SJSA1 (cell line): ENCODE data around the gene PROZ. TPM values are rescaled to one million over a fixed set of nuclear protein-coding genes. Genes with fewer than 3 reads are reported as not detected.
A peak's percentile ranks its signal among the peaks of the same experiment; 100 is the strongest.

Source experiments
- DNase-seq, 2 experiments: peaks; one replicate each; pipeline ENCODE4 v3.0.0-alpha.2; 2015 to 2020; ENCODE audit warnings: low spot score in 2 of 2, low read depth in 1 of 2
- H3K27ac ChIP-seq: fragments of 250-450 bp; sonication (Bioruptor Pico); 2 replicates; pipeline ENCODE4 v1.5.1; 2020; ENCODE audit warnings: mild to moderate bottlenecking, moderate library complexity
- H3K27me3 ChIP-seq: fragments of 250-450 bp; sonication (Bioruptor Pico); replicated peaks from 2 replicates; pipeline ENCODE4 v1.5.1; 2020; ENCODE audit warnings: mild to moderate bottlenecking, moderate library complexity
- H3K36me3 ChIP-seq: fragments of 250-450 bp; sonication (Bioruptor Pico); 2 replicates; pipeline ENCODE4 v1.5.1; 2020; ENCODE audit warnings: mild to moderate bottlenecking
- H3K4me1 ChIP-seq: fragments of 250-450 bp; sonication (Bioruptor Pico); replicated peaks from 2 replicates; pipeline ENCODE4 v1.6.1; 2021; ENCODE audit warnings: mild to moderate bottlenecking
- H3K4me3 ChIP-seq: fragments of 250-450 bp; sonication (Bioruptor Pico); 2 replicates; pipeline ENCODE4 v1.5.1; 2020; ENCODE audit warnings: mild to moderate bottlenecking
- H3K9me3 ChIP-seq: fragments of 250-450 bp; sonication (Bioruptor Pico); replicated peaks from 2 replicates; pipeline ENCODE4 v1.5.1; 2020; ENCODE audit warnings: mild to moderate bottlenecking
- total RNA-seq: library from RNA; depleted of rRNA; stranded (reverse); fragments of >200 nt; shearing (Covaris generic); gene quantifications from 2 replicates; pipeline ENCODE4 v1.2.3, GENCODE V29; 2014

The PROZ gene
- total RNA-seq, 1 experiment from 2014 or later, result not detected

DNA sequence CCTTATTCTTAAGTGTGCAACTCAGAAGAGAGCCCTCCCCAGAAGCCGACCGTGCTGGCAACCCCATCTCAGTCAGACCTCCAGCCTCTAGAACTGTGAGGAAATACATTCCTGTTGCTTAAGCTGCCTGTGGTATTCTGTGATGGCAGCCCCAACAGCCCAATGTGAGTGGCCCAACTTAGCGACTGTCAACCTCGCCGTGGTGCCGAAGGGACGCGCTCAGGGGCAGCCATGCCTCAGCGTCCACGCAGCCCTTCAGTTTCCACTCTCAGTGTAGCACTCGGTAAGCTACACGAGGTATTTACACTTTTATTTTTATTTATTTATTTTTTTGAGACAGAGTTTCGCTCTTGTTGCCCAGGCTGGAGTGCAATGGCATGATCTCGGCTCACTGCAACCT, 18.4 kb downstream of the PROZ start:
- Histone ChIP-seq H3K36me3 (peaks cover 81% of the 10 kb centered on the region), H3K27ac (peak overlapping the region; percentile 88), H3K4me3 (no peak overlapping the region), H3K4me1 (peaks cover 51% of the 10 kb centered on the region), H3K27me3 (no peaks in the 10 kb centered on the region), H3K9me3 (no peaks in the 10 kb centered on the region)
- DNase-seq, result no peak

DNA sequence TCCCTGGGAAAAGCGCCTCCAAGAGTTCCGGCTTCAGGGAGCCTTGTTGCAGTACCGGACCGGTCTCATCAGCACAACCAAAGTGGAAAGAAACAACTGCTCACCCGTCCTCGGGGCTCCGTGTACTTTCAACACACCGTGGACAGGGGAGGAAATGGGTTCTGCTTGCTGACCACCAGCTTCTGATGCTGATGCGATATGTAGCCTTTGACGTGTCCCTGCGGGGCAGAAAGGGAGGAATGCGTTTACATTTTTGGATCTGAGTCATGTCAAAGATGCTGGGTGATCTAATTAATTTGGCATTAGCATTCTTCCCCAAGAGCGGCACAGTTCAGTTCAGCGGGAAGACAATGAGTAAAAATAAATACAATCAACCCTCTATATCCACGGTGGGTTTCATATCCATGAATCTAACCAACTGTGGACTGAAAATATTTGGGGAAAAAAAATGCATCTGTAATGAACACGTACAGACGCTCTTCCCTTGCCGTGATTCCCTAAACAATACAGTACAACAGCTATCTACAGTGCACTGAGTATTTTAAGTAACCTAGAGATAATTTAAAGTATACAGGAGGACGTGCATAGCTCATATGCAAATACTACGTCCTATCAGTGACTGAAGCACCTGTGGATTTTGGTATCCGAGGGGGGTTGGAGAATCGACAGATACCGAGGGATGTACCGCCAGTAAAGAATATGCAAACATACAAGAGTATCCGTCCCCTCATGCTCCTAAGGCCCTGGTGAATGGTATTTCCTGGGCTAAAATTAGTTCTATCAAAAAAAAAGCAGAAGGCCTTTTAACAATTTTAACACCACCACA, 19.8 kb downstream of the PROZ start:
- peaks cover 77% of the 10 kb centered on the region for H3K36me3 ChIP-seq
- H3K4me1 ChIP-seq, result peaks cover 66% of the 10 kb centered on the region
- peak; percentile 95 for DNase-seq
- H3K27ac ChIP-seq, result peak overlapping the region; percentile 88
- H3K27me3 ChIP-seq, result no peaks in the 10 kb centered on the region
- H3K4me3 ChIP-seq, result peak overlapping the region; percentile 25
- H3K9me3 ChIP-seq, result no peaks in the 10 kb centered on the region

DNA sequence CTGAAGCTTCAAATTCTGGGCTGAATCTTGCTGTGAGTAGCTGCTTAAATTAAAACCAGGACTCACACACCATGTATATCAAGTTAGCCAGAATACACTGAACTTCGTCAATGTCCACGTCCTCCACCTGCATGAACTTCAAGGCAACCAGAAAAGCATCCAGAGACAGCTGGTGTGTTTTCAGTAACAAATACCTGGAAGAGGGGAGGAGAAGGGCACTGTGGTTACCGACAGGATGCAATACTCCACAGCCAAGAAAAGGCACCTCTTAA, 20.4 kb downstream of the PROZ start:
- peak overlapping the region; percentile 70 for H3K27ac ChIP-seq
- H3K36me3 ChIP-seq, result peaks cover 78% of the 10 kb centered on the region
- no peak for DNase-seq
- H3K4me1 ChIP-seq, result peaks cover 72% of the 10 kb centered on the region
- H3K9me3 ChIP-seq, result no peaks in the 10 kb centered on the region
- H3K4me3 ChIP-seq, result no peak overlapping the region
- no peaks in the 10 kb centered on the region for H3K27me3 ChIP-seq

DNA sequence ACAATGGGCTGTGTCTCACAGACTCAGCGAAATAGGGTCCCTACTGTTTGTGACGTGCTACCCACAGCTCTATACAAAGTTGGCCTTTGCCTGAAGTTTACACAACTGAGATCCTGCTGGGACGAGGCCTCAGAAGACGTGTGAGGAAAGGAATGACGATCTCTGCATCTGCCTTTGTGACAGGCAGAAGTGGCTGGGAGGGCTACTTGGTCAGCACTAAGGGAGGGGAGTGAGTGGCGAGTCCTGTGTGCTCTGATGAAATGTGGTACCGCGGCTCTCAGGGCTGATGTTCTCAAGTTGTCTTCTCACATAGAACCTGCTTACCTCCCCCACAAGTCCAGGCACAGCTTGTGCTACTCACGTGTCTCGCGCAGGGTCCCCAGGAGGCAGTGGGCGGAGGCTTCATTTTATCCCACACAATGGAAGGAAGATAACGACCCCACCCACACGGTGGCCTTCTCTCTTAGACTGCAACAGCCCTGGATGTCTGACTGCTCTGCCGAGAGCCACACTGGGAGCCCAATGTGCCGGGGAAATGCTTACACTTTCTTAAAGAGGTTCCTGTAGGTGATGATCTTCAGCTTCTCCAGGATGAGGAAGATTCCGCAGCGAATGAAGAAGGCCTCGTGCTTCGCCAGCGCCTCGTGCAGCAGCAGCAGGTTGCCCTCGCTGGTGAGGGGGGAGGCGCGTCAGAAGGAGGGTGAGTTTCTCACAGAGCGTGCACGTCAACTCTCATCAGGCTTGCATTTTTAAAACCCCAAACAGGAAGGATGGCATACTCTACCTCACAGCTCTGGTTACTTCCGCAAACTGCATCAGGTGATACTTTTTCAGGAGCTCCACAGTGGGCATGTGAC, 21.2 kb downstream of the PROZ start:
- H3K4me1 ChIP-seq, result peaks cover 79% of the 10 kb centered on the region
- H3K36me3 ChIP-seq, result peaks cover 81% of the 10 kb centered on the region
- no peak overlapping the region for H3K4me3 ChIP-seq
- H3K27ac ChIP-seq, result peak overlapping the region; percentile 70
- peak; percentile 81 to 83 for DNase-seq
- H3K27me3 ChIP-seq, result no peaks in the 10 kb centered on the region
- no peaks in the 10 kb centered on the region for H3K9me3 ChIP-seq

DNA sequence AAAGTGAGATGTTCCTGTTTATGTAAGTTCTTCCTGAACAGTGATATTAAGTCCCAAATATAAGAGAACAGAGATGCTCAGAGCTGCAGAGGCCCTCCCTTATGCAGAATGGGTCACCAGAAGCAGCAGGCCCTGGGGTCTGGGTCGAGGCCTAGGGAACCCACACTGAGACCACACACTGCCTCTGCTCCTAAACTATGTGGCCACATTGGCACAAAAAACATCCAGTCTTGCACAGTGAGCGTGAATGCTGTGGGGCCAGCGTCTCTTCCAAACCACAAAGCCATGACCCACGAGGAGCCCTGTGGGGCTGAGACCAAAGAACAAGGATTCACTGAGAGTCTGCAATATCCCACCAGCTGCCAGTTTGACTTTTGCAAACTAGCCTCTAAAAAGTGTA, 23.6 kb downstream of the PROZ start:
- H3K4me1 ChIP-seq, result peaks cover 97% of the 10 kb centered on the region
- no peak overlapping the region for H3K4me3 ChIP-seq
- peak; percentile 71 to 76 for DNase-seq
- H3K27me3 ChIP-seq, result no peaks in the 10 kb centered on the region
- no peaks in the 10 kb centered on the region for H3K9me3 ChIP-seq
- H3K27ac ChIP-seq, result peak overlapping the region; percentile 61
- peaks cover 70% of the 10 kb centered on the region for H3K36me3 ChIP-seq

DNA sequence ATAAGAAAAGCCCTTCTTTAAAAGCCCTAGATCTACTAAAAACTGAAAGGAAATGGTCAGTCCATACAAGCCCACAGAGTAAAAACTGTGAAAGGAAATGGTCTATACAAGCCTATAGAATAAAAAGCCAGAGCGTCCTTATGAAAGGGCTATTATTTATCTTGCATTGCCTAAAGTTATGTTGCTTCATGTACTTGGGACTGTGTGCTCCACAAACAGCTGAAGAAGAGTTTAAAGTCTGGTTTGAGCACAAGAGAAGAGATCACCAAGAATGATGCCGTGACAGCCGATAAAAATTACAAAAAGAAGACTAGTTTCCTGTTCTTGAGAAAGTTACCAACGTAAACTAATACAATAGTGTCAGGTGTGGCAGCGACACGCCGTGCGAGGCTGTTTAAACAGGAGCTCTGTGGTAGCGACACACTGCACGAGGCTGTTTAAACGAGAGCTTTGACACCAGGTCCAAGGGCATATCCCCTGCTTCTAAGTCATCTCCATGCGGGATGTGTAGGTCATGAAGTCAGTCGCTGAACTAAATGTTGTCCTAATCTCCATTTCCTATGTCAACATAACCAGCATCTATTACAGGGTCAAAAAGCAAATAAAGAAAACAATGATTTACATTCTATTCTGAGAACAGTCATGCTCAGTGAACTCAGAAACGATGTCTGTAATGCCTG, 25.1 kb downstream of the PROZ start:
- Histone ChIP-seq H3K4me3 (no peak overlapping the region; the same call in 1 of the 2 replicates), H3K4me1 (peaks cover 96% of the 10 kb centered on the region), H3K9me3 (no peaks in the 10 kb centered on the region), H3K27me3 (no peaks in the 10 kb centered on the region), H3K27ac (peak overlapping the region; percentile 61), H3K36me3 (peaks cover 70% of the 10 kb centered on the region)
- DNase-seq, result peak in 1 of 2 experiments; percentile 51

DNA sequence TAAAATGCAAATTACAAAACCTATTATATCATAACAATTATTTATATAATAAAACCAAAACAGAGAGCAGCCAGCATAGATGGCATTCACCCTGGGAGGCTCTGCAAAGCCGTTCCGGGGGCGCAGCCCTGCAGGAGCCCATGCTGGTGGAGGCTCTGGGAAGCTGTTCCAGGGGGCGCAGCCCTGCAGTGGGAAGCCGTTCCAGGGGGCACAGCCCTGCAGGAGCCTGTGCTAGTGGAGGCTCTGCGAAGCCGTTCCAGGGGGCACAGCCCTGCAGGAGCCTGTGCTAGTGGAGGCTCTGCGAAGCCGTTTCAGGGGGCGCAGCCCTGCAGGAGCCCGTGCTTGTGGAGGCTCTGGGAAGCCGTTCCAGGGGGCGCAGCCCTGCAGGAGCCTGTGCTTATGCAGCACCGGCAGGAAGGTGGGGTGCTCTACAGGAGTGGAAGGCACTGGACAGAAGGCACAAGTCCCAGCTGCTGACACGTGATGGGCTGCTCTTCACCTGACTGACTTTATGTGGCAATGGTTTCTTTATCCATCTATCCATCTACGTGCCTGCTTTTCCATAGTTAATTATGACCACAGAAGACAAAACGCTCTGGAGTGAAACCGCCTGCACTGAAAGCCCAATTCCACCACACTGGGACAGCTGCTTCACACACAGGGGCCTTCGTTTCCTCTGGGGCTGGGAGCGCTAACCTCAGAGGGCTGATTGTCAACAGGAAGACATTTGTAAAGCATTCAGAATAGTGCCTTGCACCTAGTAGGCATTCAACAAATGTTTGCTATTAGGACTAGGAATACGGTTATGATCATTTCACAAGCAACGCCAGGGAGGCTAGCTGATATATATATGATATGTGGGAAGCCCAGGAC, 26.4 kb downstream of the PROZ start:
- Histone ChIP-seq H3K27me3 (no peaks in the 10 kb centered on the region), H3K27ac (peak overlapping the region; percentile 94), H3K36me3 (peaks cover 64% of the 10 kb centered on the region), H3K9me3 (no peaks in the 10 kb centered on the region), H3K4me3 (peak overlapping the region; percentile 26), H3K4me1 (peaks cover 96% of the 10 kb centered on the region)
- peak in 1 of 2 experiments; percentile 39 for DNase-seq

DNA sequence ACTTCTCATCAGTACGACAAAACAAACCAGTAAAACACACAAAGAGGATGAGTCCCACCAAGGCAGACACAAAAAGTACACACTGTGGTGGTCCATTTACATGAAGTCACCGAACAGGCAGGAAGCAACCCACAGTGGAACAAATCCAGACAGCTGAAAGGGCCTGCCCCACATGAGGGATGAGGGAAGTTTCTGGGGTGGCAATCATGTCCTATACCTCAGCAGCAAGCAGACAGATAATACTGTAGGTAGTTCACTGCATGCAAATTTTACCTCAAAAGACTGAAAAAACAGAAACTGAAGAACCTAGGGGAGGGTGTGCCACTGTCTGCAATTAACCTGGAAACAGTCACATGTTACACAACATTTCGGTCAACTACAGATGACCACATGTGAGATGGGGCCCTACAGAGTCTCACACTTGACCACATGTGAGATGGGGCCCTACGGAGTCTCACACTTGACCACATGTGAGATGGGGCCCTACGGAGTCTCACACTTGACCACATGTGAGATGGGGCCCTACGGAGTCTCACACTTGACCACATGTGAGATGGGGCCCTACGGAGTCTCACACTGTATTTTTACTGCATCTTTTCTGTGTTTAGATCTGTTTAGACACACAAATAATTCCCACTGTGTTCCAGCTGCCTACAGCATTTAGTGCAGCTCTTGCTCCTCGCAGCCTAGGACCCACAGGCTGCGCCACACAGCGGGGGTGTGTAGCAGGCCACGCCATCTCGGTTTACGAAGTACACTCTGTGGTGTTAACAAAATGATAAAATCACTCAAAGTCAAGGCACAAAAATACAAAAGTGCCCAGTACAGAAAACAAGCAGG, 27.8 kb downstream of the PROZ start:
- peak overlapping the region; percentile 32 for H3K4me3 ChIP-seq
- peaks cover 96% of the 10 kb centered on the region for H3K4me1 ChIP-seq
- peak; percentile 80 to 90 for DNase-seq
- H3K27ac ChIP-seq, result peak overlapping the region; percentile 94
- no peaks in the 10 kb centered on the region for H3K27me3 ChIP-seq
- H3K36me3 ChIP-seq, result peaks cover 58% of the 10 kb centered on the region
- H3K9me3 ChIP-seq, result no peaks in the 10 kb centered on the region

DNA sequence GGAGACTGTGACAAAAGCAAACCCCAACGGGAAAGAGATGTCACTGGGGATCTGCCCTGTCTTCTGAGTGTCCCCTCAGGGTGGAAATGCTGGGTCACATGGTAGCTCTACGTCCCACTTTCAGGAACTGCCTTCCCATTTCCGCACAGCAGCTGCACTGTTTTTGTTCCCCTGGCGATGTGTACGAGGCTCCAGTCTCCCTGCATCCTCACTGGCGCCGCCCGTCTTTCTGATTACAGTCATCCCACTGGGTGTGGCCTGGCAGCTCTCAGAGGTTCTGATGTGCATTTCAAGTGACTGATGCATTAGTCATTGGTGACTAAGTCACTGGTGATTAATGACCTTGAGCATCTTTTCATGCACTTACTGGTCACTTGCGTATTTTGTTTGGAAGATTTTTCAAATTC, 28.8 kb downstream of the PROZ start:
- Histone ChIP-seq H3K9me3 (no peaks in the 10 kb centered on the region), H3K4me3 (peak overlapping the region; percentile 32), H3K27me3 (no peaks in the 10 kb centered on the region), H3K36me3 (peaks cover 61% of the 10 kb centered on the region), H3K27ac (peak overlapping the region; percentile 95), H3K4me1 (peaks cover 96% of the 10 kb centered on the region)
- DNase-seq, result peak; percentile 97 to 99

DNA sequence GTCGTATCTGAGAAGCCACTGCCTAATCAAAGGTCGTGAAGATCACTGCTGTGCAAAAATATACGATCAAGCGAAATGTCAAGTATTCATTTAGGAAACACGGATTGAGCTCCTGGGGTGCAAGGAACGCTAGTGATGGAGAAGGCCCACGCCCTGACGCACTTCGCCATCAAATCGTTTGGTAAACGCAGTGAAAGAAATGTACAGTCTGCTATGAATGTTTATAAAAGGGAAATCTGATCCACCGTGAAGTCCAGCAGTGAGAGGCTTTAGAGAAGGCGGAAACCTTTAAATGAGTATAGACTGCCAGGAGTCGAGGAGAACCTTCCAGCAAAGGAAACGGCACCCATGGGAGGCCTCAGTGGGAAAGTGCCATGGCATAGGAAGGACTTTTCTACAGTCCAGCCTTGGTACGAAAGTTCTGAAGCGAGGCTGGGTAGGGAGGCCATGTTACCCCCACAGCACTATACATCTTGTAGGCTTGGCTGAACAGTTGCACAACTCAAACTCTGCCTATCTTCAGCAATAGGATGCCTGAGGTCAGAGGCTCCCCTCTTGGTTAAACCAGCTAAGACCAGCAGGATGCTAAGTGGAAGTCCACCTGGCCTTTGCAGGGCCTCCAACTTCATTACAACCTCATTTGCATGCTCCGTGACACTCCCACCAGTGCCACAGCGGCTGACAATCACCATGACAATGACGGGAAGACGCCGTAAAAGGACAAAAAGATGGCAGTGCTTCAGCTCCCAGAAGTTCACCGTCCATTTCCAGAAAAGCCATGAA, 29.6 kb downstream of the PROZ start:
- peak overlapping the region; percentile 95 for H3K27ac ChIP-seq
- H3K4me3 ChIP-seq, result no peak overlapping the region
- H3K9me3 ChIP-seq, result no peaks in the 10 kb centered on the region
- no peaks in the 10 kb centered on the region for H3K27me3 ChIP-seq
- no peak for DNase-seq
- H3K36me3 ChIP-seq, result peaks cover 59% of the 10 kb centered on the region
- H3K4me1 ChIP-seq, result peaks cover 96% of the 10 kb centered on the region

DNA sequence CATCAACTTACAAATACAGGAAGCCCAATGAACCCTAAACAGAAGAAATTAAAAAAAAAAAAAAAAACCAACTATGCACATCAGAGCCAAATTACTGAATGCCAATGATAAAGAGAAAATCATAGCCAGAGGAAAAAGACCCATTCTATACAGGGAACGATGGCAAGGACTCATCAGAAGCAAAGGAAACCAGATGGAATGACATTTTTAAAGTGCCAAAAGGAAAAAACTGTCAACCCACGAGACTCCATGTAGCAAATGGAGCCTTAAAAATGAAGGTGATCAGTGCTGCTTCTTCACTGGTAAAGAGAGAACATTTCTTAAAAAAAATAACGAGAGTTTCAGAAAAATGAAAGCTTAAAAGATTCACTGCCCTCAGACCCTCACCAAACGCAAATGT, 31.7 kb downstream of the PROZ start:
- Histone ChIP-seq H3K9me3 (no peaks in the 10 kb centered on the region), H3K4me1 (peaks cover 90% of the 10 kb centered on the region), H3K4me3 (no peak overlapping the region), H3K27me3 (no peaks in the 10 kb centered on the region), H3K36me3 (peaks cover 59% of the 10 kb centered on the region), H3K27ac (peak overlapping the region; percentile 48)
- no peak for DNase-seq

DNA sequence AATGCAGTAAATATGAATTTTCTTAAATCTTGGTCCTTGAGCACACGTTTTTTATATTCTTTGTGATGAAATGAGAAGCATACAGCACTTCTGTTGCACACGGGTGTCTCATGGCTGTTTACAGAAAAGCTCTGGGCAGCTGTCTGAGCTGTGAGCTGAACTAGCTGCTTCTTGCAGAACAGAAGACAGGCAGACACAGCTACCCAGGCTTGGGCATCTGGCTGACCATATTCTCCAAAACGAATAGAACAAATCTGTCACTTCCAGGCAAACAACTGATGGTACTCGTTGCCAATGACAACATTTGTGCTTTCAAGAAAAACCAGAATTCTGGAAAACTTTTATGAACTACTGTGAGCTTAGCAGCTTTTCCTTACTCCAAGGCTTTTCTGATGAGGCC, 33.8 kb downstream of the PROZ start:
- peak overlapping the region; percentile 55 for H3K27ac ChIP-seq
- H3K9me3 ChIP-seq, result no peaks in the 10 kb centered on the region
- no peaks in the 10 kb centered on the region for H3K27me3 ChIP-seq
- peaks cover 70% of the 10 kb centered on the region for H3K4me1 ChIP-seq
- peaks cover 74% of the 10 kb centered on the region for H3K36me3 ChIP-seq
- DNase-seq, result no peak
- H3K4me3 ChIP-seq, result no peak overlapping the region
